ENCODE measurements around the gene MPDZ.

The MPDZ gene

DNA sequence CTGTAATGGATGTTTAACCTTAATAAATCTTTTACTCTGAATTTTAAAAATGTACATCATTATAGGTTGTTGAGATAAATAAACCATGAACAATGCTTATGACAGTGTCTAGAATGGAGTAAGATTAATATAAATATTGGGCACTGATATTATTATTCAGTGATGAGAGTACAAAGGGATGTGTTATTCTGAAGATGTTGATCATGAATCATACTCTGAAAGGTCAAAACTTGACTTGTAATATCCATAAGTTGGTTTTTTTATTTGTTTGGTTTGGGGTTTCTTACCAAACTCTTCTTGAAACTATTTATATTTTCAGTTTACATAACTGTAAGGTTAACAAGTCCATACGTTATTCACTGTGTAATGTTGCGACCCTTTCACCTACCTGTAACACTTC is 163.2 kb downstream of the MPDZ start:
- TF ChIP-seq CTBP1 (IDR thresholded peaks at IDR 0.05; ENCODE audit: borderline replicate concordance): no peak
- no peak for TF ChIP-seq ELF4 (IDR thresholded peaks at IDR 0.05)
- no peak for TF ChIP-seq FOXM1 (IDR thresholded peaks at IDR 0.05; ENCODE audit: borderline replicate concordance)
- TF ChIP-seq TARDBP (IDR thresholded peaks at IDR 0.05): no peak
- TF ChIP-seq SUZ12 (IDR thresholded peaks at IDR 0.05): no peak
- TF ChIP-seq, protein P1, sequence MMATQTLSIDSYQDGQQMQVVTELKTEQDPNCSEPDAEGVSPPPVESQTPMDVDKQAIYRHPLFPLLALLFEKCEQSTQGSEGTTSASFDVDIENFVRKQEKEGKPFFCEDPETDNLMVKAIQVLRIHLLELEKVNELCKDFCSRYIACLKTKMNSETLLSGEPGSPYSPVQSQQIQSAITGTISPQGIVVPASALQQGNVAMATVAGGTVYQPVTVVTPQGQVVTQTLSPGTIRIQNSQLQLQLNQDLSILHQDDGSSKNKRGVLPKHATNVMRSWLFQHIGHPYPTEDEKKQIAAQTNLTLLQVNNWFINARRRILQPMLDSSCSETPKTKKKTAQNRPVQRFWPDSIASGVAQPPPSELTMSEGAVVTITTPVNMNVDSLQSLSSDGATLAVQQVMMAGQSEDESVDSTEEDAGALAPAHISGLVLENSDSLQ (IDR thresholded peaks at IDR 0.05): no peak
- TF ChIP-seq L3MBTL2 (conservative IDR thresholded peaks at IDR 0.05): no peak
- TF ChIP-seq ZNF384 (IDR thresholded peaks at IDR 0.05): no peak
- TF ChIP-seq HDGF (IDR thresholded peaks at IDR 0.05; ENCODE audit: borderline replicate concordance): no peak
- no peak for TF ChIP-seq SP1 (IDR thresholded peaks at IDR 0.05)
- TF ChIP-seq FOXA1 (IDR thresholded peaks at IDR 0.05): no peak
- TF ChIP-seq FOXK2 (IDR thresholded peaks at IDR 0.05): no peak
- TF ChIP-seq BHLHE40 (IDR thresholded peaks at IDR 0.05; ENCODE audit: borderline replicate concordance): no peak
- TF ChIP-seq NFRKB (IDR thresholded peaks at IDR 0.05): no peak
- POLR2A ChIA-PET: no interaction called here
- DNase-seq (ENCODE audit: extremely low spot score): no peak
- CTCF ChIA-PET: no interaction called here

DNA sequence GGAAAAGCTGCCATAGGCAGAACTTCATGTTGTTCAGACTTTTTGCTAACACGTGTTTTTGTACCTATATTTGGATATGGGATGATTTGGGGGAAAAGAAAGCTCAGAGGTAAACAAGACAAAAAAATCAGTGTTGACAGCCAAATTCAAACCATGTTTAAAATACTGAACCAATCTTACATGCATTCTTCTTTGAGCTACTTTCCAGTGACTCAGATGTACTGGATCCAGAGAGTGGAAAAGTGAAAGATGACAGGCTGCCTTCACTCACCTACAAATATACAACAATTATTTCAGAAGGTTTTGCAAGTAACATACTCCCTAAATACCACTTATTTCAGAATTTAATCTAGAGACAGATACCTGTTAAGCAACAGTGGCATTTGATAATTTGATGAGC is 165.7 kb downstream of the MPDZ start:
- DNase-seq (ENCODE audit: extremely low spot score): no peak
- ChIA-PET POLR2A (no interaction called here), CTCF (no interaction called here)
- TF ChIP-seq ARNT (IDR thresholded peaks at IDR 0.05): no peak
- TF ChIP-seq FOXA1 (IDR thresholded peaks at IDR 0.05): no peak
- TF ChIP-seq ZNF384 (IDR thresholded peaks at IDR 0.05): no peak
- TF ChIP-seq, protein P1 (IDR thresholded peaks at IDR 0.05): no peak
- no peak for TF ChIP-seq ELF4 (IDR thresholded peaks at IDR 0.05)
- TF ChIP-seq L3MBTL2 (conservative IDR thresholded peaks at IDR 0.05): no peak
- TF ChIP-seq LEF1 (IDR thresholded peaks at IDR 0.05; ENCODE audit: borderline replicate concordance): no peak
- TF ChIP-seq SUZ12 (IDR thresholded peaks at IDR 0.05): no peak
- TF ChIP-seq CTBP1 (IDR thresholded peaks at IDR 0.05; ENCODE audit: borderline replicate concordance): no peak
- TF ChIP-seq FOXK2 (IDR thresholded peaks at IDR 0.05): no peak
- TF ChIP-seq BHLHE40 (IDR thresholded peaks at IDR 0.05; ENCODE audit: borderline replicate concordance): no peak
- TF ChIP-seq TARDBP (IDR thresholded peaks at IDR 0.05): no peak
- TF ChIP-seq HDGF (IDR thresholded peaks at IDR 0.05; ENCODE audit: borderline replicate concordance): no peak
- no peak for TF ChIP-seq SP1 (IDR thresholded peaks at IDR 0.05)
- TF ChIP-seq NFRKB (IDR thresholded peaks at IDR 0.05): no peak
- TF ChIP-seq FOXM1 (IDR thresholded peaks at IDR 0.05; ENCODE audit: borderline replicate concordance): no peak

DNA sequence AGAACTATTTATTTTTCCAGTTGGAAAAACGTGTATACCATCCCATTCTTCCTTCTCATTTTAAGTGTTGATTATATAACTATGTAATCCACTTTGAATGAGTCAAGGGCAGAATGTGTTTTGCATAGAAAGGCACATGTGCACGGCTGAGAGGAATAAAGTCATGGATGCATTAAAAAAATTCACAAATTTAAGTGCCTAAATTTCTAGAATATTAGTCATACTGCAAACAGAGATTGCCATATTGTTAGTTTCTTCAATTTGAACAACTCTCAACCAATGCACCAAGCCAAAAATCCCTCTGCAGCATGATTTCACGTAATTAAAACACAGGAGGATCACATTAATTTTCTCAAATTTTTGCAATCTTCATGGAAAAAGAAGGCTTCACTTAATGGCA is 166.3 kb downstream of the MPDZ start:
- ChIA-PET CTCF (no interaction called here), POLR2A (no interaction called here)
- no peak for DNase-seq (ENCODE audit: extremely low spot score)
- TF ChIP-seq L3MBTL2 (conservative IDR thresholded peaks at IDR 0.05): no peak
- TF ChIP-seq SP1 (IDR thresholded peaks at IDR 0.05): no peak
- TF ChIP-seq TARDBP (IDR thresholded peaks at IDR 0.05): no peak
- no peak for TF ChIP-seq HDGF (IDR thresholded peaks at IDR 0.05; ENCODE audit: borderline replicate concordance)
- TF ChIP-seq FOXK2 (IDR thresholded peaks at IDR 0.05): no peak
- TF ChIP-seq LEF1 (IDR thresholded peaks at IDR 0.05; ENCODE audit: borderline replicate concordance): no peak
- TF ChIP-seq ZNF384 (IDR thresholded peaks at IDR 0.05): no peak
- no peak for TF ChIP-seq ELF4 (IDR thresholded peaks at IDR 0.05)
- no peak for TF ChIP-seq FOXM1 (IDR thresholded peaks at IDR 0.05; ENCODE audit: borderline replicate concordance)
- no peak for TF ChIP-seq SUZ12 (IDR thresholded peaks at IDR 0.05)
- no peak for TF ChIP-seq CTBP1 (IDR thresholded peaks at IDR 0.05; ENCODE audit: borderline replicate concordance)
- TF ChIP-seq NFRKB (IDR thresholded peaks at IDR 0.05): no peak
- no peak for TF ChIP-seq BHLHE40 (IDR thresholded peaks at IDR 0.05; ENCODE audit: borderline replicate concordance)
- TF ChIP-seq FOXA1 (IDR thresholded peaks at IDR 0.05): no peak
- TF ChIP-seq, protein P1 (IDR thresholded peaks at IDR 0.05): no peak
- TF ChIP-seq ARNT (IDR thresholded peaks at IDR 0.05): no peak

DNA sequence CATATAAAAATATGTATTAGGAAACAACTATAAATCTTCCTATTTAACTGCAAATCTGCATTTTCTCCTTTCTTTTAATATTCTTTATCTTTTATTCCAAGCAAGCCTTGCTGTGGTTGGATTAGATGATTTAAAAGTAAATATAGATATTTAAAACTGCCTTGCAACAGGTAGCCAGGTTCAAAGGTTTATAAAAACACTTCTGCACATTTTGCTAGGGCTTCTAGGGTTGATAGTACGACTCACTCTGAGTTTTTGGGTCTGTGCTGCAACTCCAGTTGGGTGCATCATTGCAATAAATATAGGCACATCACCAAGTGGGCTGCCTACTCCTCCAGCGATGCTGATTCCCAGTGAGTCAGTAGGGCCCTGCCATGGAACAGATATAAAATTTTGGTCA is 167.7 kb downstream of the MPDZ start:
- ChIA-PET POLR2A (no interaction called here), CTCF (no interaction called here)
- TF ChIP-seq, protein P1 (IDR thresholded peaks at IDR 0.05): no peak
- no peak for DNase-seq (ENCODE audit: extremely low spot score)

DNA sequence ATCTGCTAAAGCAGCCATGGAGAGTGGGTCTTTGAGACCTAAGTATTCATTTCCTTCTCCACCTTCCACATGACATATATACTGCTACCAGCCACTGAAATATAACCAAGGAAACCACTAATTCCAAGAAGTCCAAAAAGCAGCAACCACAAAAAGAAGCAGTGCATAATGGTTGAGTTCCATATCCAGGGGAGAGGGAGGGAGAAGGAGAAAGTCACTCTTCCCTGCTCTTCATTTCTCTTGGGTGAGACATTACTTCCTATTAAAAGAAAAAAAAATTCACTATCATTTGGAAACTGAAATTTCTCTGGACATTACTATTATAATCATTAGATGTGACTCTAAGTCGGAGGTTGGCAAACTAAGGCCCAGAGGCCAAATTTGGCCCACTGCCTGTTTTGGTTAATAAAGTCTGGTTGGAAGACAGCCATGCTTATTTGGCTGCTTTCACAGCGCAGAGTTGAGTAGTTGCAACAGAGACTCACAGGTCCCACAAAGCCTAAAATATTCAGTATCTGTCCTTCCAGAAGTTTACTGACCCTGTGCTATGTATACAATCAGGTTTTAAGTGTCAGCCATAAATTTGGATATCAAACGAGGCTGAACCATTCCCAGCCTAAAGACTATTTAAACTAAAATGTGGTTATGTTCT is 168.6 kb downstream of the MPDZ start:
- TF ChIP-seq ELF4 (IDR thresholded peaks at IDR 0.05): no peak
- no peak for TF ChIP-seq FOXA1 (IDR thresholded peaks at IDR 0.05)
- no peak for TF ChIP-seq LEF1 (IDR thresholded peaks at IDR 0.05; ENCODE audit: borderline replicate concordance)
- no peak for TF ChIP-seq FOXM1 (IDR thresholded peaks at IDR 0.05; ENCODE audit: borderline replicate concordance)
- TF ChIP-seq NFRKB (IDR thresholded peaks at IDR 0.05): no peak
- TF ChIP-seq SP1 (IDR thresholded peaks at IDR 0.05): no peak
- no peak for TF ChIP-seq HDGF (IDR thresholded peaks at IDR 0.05; ENCODE audit: borderline replicate concordance)
- TF ChIP-seq CTBP1 (IDR thresholded peaks at IDR 0.05; ENCODE audit: borderline replicate concordance): no peak
- TF ChIP-seq BHLHE40 (IDR thresholded peaks at IDR 0.05; ENCODE audit: borderline replicate concordance): no peak
- TF ChIP-seq L3MBTL2 (conservative IDR thresholded peaks at IDR 0.05): no peak
- TF ChIP-seq FOXK2 (IDR thresholded peaks at IDR 0.05): no peak
- no peak for TF ChIP-seq ZNF384 (IDR thresholded peaks at IDR 0.05)
- no peak for TF ChIP-seq SUZ12 (IDR thresholded peaks at IDR 0.05)
- TF ChIP-seq, protein P1 (IDR thresholded peaks at IDR 0.05): no peak
- TF ChIP-seq ARNT (IDR thresholded peaks at IDR 0.05): no peak
- DNase-seq (ENCODE audit: extremely low spot score): no peak
- ChIA-PET POLR2A (no interaction called here), CTCF (no interaction called here)
